Measurements from ENCODE around the gene CTNNA2.

GRCh38 chr2:79910643-79911042, 397.8 kb downstream of the CTNNA2 start:
- TF ChIP-seq SMARCB1 (IDR thresholded peaks at IDR 0.05; ENCODE audit: insufficient read length, low read depth) (no peak), ZNF699 (CRISPR knock-in tag; IDR thresholded peaks at IDR 0.05; ENCODE audit: insufficient replicate concordance) (no peak), POLR3G (IDR thresholded peaks at IDR 0.05; ENCODE audit: extremely low read depth, insufficient read length, insufficient replicate concordance) (no peak), ATF1 (CRISPR knock-in tag; IDR thresholded peaks at IDR 0.05) (no peak), ATF1 (tag; IDR thresholded peaks at IDR 0.05) (no peak), MYNN (IDR thresholded peaks at IDR 0.05) (no peak), MYNN (CRISPR knock-in tag; IDR thresholded peaks at IDR 0.05) (no peak), HBP1 (CRISPR knock-in tag; IDR thresholded peaks at IDR 0.05) (no peak)

All from K562 (cell line).